Endothelial cell (in vitro differentiated cells): ENCODE results near the gene SOCS7. TPM values are rescaled to one million over a fixed set of nuclear protein-coding genes. Genes with fewer than 3 reads are reported as not detected.
A peak's percentile ranks its signal among the peaks of the same experiment; 100 is the strongest.

Source experiments
- DNase-seq: peaks from one replicate; pipeline ENCODE4 v3.0.0; 2021; ENCODE audit warnings: low spot score
- H3K27ac Mint-ChIP-seq: one replicate; pipeline ENCODE4 v1.8.0; 2021; ENCODE audit warnings: mixed read lengths, inconsistent platforms; ENCODE audit not compliant: unreplicated experiment
- H3K27me3 Mint-ChIP-seq: one replicate; pipeline ENCODE4 v1.8.0; 2021; ENCODE audit warnings: mild to moderate bottlenecking, moderate library complexity, mixed read lengths, inconsistent platforms; ENCODE audit not compliant: unreplicated experiment
- H3K36me3 Mint-ChIP-seq: one replicate; pipeline ENCODE4 v1.8.0; 2021; ENCODE audit warnings: mild to moderate bottlenecking, low read depth, mixed read lengths, inconsistent platforms; ENCODE audit not compliant: unreplicated experiment
- H3K4me1 Mint-ChIP-seq: one replicate; pipeline ENCODE4 v1.8.0; 2021; ENCODE audit warnings: mild to moderate bottlenecking, mixed read lengths, inconsistent platforms; ENCODE audit not compliant: unreplicated experiment
- H3K4me3 Mint-ChIP-seq: one replicate; pipeline ENCODE4 v1.8.0; 2021; ENCODE audit warnings: mild to moderate bottlenecking, mixed read lengths, inconsistent platforms; ENCODE audit not compliant: unreplicated experiment
- H3K9me3 Mint-ChIP-seq: one replicate; pipeline ENCODE4 v1.8.0; 2021; ENCODE audit warnings: mixed read lengths, inconsistent platforms; ENCODE audit not compliant: unreplicated experiment
- CTCF ChIP-seq: fragments of 200-600 bp; sonication (generic); IDR thresholded peaks from one replicate; pipeline ENCODE4 v1.5.0; 2021; ENCODE audit warnings: antibody characterized with exemption; ENCODE audit not compliant: unreplicated experiment
- total RNA-seq: library from RNA; stranded (reverse); fragmentation: NEBNext Ultra II Directional; extraction: Animal tissue kit (Norgen Biotek cat#: 25700); gene quantifications from one replicate; pipeline ENCODE4 v1.2.1, GENCODE V29; 2021; ENCODE audit not compliant: unreplicated experiment

The SOCS7 gene
- total RNA-seq, 1 donor from 2014 or later, result 13.8 TPM

GRCh38 chr17:38427160-38427949 lies 75.7 kb downstream of the SOCS7 start:
- no peak overlapping the region for H3K27ac Mint-ChIP-seq

GRCh38 chr17:38428112-38428642 lies 76.5 kb downstream of the SOCS7 start, which contains the start of gene ARHGAP23:
ARHGAP23 (plus strand) TSS chr17:38428464; CDS start chr17:38428486, 22 bp downstream.
- H3K4me1 Mint-ChIP-seq, result peaks cover 48% of the 10 kb centered on the region
- no peaks in the 10 kb centered on the region for H3K36me3 Mint-ChIP-seq
- peak within 1 kb of the TSS; percentile 76 for H3K27ac Mint-ChIP-seq
- TF ChIP-seq CTCF, result no peak
- DNase-seq, result no peak
- no peaks in the 10 kb centered on the region for H3K9me3 Mint-ChIP-seq
- peak within 1 kb of the TSS; percentile 94 for H3K4me3 Mint-ChIP-seq
- H3K27me3 Mint-ChIP-seq, result peaks cover 19% of the 10 kb centered on the region

More at GRCh38 chr17:38427160-38427949, 75.7 kb downstream of the SOCS7 start:
- no peak for DNase-seq
- TF ChIP-seq CTCF, result no peak
- Mint-ChIP-seq H3K4me3 (peak overlapping the region; percentile 90), H3K9me3 (no peaks in the 10 kb centered on the region), H3K27me3 (peaks cover 19% of the 10 kb centered on the region), H3K4me1 (peaks cover 48% of the 10 kb centered on the region), H3K36me3 (no peaks in the 10 kb centered on the region)

GRCh38 chr17:38428643-38429371 lies 77.2 kb downstream of the SOCS7 start:
- no peaks in the 10 kb centered on the region for H3K36me3 Mint-ChIP-seq
- H3K27me3 Mint-ChIP-seq, result peaks cover 22% of the 10 kb centered on the region
- no peak overlapping the region for H3K27ac Mint-ChIP-seq
- peak; percentile 66 for DNase-seq
- no peaks in the 10 kb centered on the region for H3K9me3 Mint-ChIP-seq
- peak overlapping the region; percentile 94 for H3K4me3 Mint-ChIP-seq
- TF ChIP-seq CTCF, result no peak
- peaks cover 48% of the 10 kb centered on the region for H3K4me1 Mint-ChIP-seq

- no peak for TF ChIP-seq CTCF
- Mint-ChIP-seq H3K36me3 (no peaks in the 10 kb centered on the region), H3K27ac (peak overlapping the region; percentile 76), H3K4me3 (peak overlapping the region; percentile 94), H3K27me3 (peaks cover 21% of the 10 kb centered on the region), H3K9me3 (no peaks in the 10 kb centered on the region), H3K4me1 (peaks cover 47% of the 10 kb centered on the region)
- no peak for DNase-seq
Observed at GRCh38 chr17:38429476-38430100, 77.9 kb downstream of the SOCS7 start.
